HepG2 (cell line): Measurements from ENCODE around the gene EEPD1. TPM values are rescaled to one million over a fixed set of nuclear protein-coding genes. Genes with fewer than 3 reads are reported as not detected.

Experiments used
- ATAC-seq: fragments of 200-7000 bp; cut with Tn5 transposase; 3 replicates; pipeline ENCODE4 v1.9.1; 2020; ENCODE audit warnings: mild to moderate bottlenecking, moderate library complexity
- BruUV-seq: library from RNA; stranded (reverse); fragments of 400-500 nt; replicated peaks from 2 replicates; lab custom pipeline; 2021; lab: Mats Ljungman, UMichigan
- CTCF ChIA-PET: fragments of 300-600 bp; formaldehyde crosslinking; extraction: SDS; loops from one replicate; lab custom pipeline; 2021; ENCODE audit warnings: low total read pairs, inconsistent platforms, low intra/inter-chr PET ratio; lab: Yijun Ruan, JAX
- POLR2A ChIA-PET: fragments of 350-600 bp; sonication (Branson Sonifier 250); formaldehyde crosslinking; loops from one replicate; lab custom pipeline; 2020; ENCODE audit warnings: antibody characterized with exemption, inconsistent platforms; lab: Yijun Ruan, JAX
- DNase-seq: peaks from one replicate; pipeline ENCODE4 v3.0.0-alpha.2; 2015; ENCODE audit warnings: low spot score
- FAIRE-seq: peaks from 3 replicates; lab custom pipeline; 2011; peaks lifted over from hg19 to GRCh38; lab: Jason Lieb, UNC
- H2AFZ ChIP-seq: one replicate; pipeline ENCODE4 v1.6.1; 2011; ENCODE audit warnings: low read length, inconsistent platforms
- H3K27ac ChIP-seq: fragments of 300-600 bp; 3 replicates; pipeline ENCODE4 v1.8.0; 2011; ENCODE audit warnings: mixed run types, mild to moderate bottlenecking, mixed read lengths, low read length, inconsistent platforms; ENCODE audit not compliant: insufficient read depth; ENCODE audit errors: extremely low read length
- H3K27me3 ChIP-seq, 2 experiments: fragments of 200-600 bp in 1 of 2; 2 replicates in 1 of 2; 3 replicates in 1 of 2; pipeline versions ENCODE4 v1.6.0 to v1.8.0; 2011; ENCODE audit warnings: low read length in 2 of 2, mild to moderate bottlenecking in 2 of 2, moderate library complexity in 2 of 2, inconsistent platforms in 1 of 2; ENCODE audit not compliant: insufficient read depth in 2 of 2, control insufficient read depth in 1 of 2
- H3K36me3 ChIP-seq, 2 experiments: fragments of 200-600 bp in 1 of 2; replicated peaks in 1 of 2; 2 replicates in 1 of 2; 3 replicates in 1 of 2; pipeline versions ENCODE4 v1.5.1 to v1.8.0; 2011; ENCODE audit warnings: low read length in 2 of 2, inconsistent platforms in 1 of 2; ENCODE audit not compliant: insufficient read depth in 2 of 2, control insufficient read depth in 1 of 2
- H3K4me1 ChIP-seq: 2 replicates; pipeline ENCODE4 v1.5.1; 2012; ENCODE audit warnings: low read length, inconsistent platforms; ENCODE audit not compliant: insufficient read depth
- H3K4me2 ChIP-seq: 2 replicates; pipeline ENCODE4 v1.6.0; 2011; ENCODE audit warnings: low read depth, low read length, inconsistent platforms
- H3K4me3 ChIP-seq, 3 experiments: fragments of 200-600 bp in 1 of 3; sonication (generic), shearing (Covaris generic) in 1 of 3; replicated peaks in 1 of 3; 2 replicates each; pipeline ENCODE4 v1.5.1; 2011 to 2016; ENCODE audit warnings: low read length in 3 of 3, inconsistent platforms in 2 of 3, low read depth in 2 of 3, mild to moderate bottlenecking in 2 of 3, control low read depth in 1 of 3, mixed read lengths in 1 of 3; ENCODE audit not compliant: insufficient read depth in 1 of 3
- H3K79me2 ChIP-seq: one replicate; pipeline ENCODE4 v1.6.1; 2011; ENCODE audit warnings: low read length, inconsistent platforms; ENCODE audit not compliant: insufficient read depth
- H3K9ac ChIP-seq: 2 replicates; pipeline ENCODE4 v1.6.0; 2011; ENCODE audit warnings: mild to moderate bottlenecking, low read depth, low read length, inconsistent platforms; ENCODE audit not compliant: insufficient read depth
- H3K9me3 ChIP-seq: 2 replicates; pipeline ENCODE4 v1.5.1; 2012; ENCODE audit warnings: mild to moderate bottlenecking, low read length
- H4K20me1 ChIP-seq: 2 replicates; pipeline ENCODE4 v1.6.0; 2011; ENCODE audit warnings: inconsistent platforms, mild to moderate bottlenecking, low read length, moderate library complexity; ENCODE audit not compliant: insufficient read depth
- ARNT ChIP-seq: fragments of 450-650 bp; IDR thresholded peaks from 2 replicates; pipeline ENCODE4 v1.6.1; 2017
- CSRNP1 ChIP-seq: sonication (generic); formaldehyde crosslinking; IDR thresholded peaks from 2 replicates; pipeline ENCODE4 v1.8.1; 2023; ENCODE audit warnings: mild to moderate bottlenecking, missing genetic modification reagents
- FOXK2 ChIP-seq: fragments of 450-650 bp; IDR thresholded peaks from 2 replicates; pipeline ENCODE4 v1.6.1; 2016
- HCFC1 ChIP-seq: fragments of 150-350 bp; IDR thresholded peaks from 2 replicates; pipeline ENCODE4 v1.6.1; 2014; ENCODE audit warnings: low read depth, low read length
- NKX3-1 ChIP-seq: sonication (generic); formaldehyde crosslinking; IDR thresholded peaks from 2 replicates; pipeline ENCODE4 v1.5.0; 2020; ENCODE audit warnings: missing genetic modification reagents
- NR2C2 ChIP-seq: sonication (generic); formaldehyde crosslinking; IDR thresholded peaks from 2 replicates; pipeline ENCODE4 v1.4.0; 2020; ENCODE audit warnings: missing genetic modification reagents, mild to moderate bottlenecking, moderate library complexity, borderline replicate concordance
- SATB2 ChIP-seq: sonication (generic); formaldehyde crosslinking; IDR thresholded peaks from 2 replicates; pipeline ENCODE4 v1.5.0; 2020; ENCODE audit warnings: missing genetic modification reagents
- SRY ChIP-seq: sonication (generic); formaldehyde crosslinking; IDR thresholded peaks from 2 replicates; pipeline ENCODE4 v1.8.0; 2022; ENCODE audit warnings: mild to moderate bottlenecking, missing genetic modification reagents
- ZBTB40 ChIP-seq, 2 experiments: fragments of 450-650 bp in 1 of 2; sonication (generic) in 1 of 2; formaldehyde crosslinking in 1 of 2; IDR thresholded peaks; 2 replicates each; pipeline versions ENCODE4 v1.6.1 to v1.8.0; 2016 to 2022; ENCODE audit warnings: antibody characterized with exemption in 1 of 2, mild to moderate bottlenecking in 1 of 2, missing genetic modification reagents in 1 of 2
- ZNF337 ChIP-seq: sonication (generic); formaldehyde crosslinking; IDR thresholded peaks from 2 replicates; pipeline ENCODE4 v1.5.1; 2020; ENCODE audit warnings: missing genetic modification reagents, low read depth, mild to moderate bottlenecking, borderline replicate concordance
- ZNF430 ChIP-seq: sonication (generic); formaldehyde crosslinking; IDR thresholded peaks from 2 replicates; pipeline ENCODE4 v1.9.0; 2021; ENCODE audit warnings: mild to moderate bottlenecking, missing genetic modification reagents
- ZNF550 ChIP-seq: sonication (generic); formaldehyde crosslinking; IDR thresholded peaks from 2 replicates; pipeline ENCODE4 v1.4.0; 2020; ENCODE audit warnings: mild to moderate bottlenecking, missing genetic modification reagents, borderline replicate concordance
- ZNF570 ChIP-seq: sonication (generic); formaldehyde crosslinking; IDR thresholded peaks from 2 replicates; pipeline ENCODE4 v1.4.0; 2020; ENCODE audit warnings: mild to moderate bottlenecking, missing genetic modification reagents, borderline replicate concordance
- WGBS: methylation state at CpG from one replicate; pipeline ENCODE4 v1.1.6; 2017; ENCODE audit warnings: low lambda C conversion rate; 5-methylcytosine and 5-hydroxymethylcytosine counted together
- in situ Hi-C: cut with HindIII; loops from 2 replicates; pipeline ENCODE4 v1.10.0; 2017; ENCODE audit warnings: low pct_unique_long_range_greater_than_20kb; ENCODE audit not compliant: extremely low pct_ligation_motif_present
- intact Hi-C: fragments of 100-400 bp; cut with micrococcal nuclease; formaldehyde crosslinking; loops from one replicate; pipeline ENCODE4 v1.10.0; 2022; ENCODE audit not compliant: unreplicated experiment
- polyA plus RNA-seq, 8 experiments: library from polyadenylated mRNA; depleted of rRNA in 3 of 8; stranded (reverse) in 7 of 8; unstranded in 1 of 8; fragments of >200 nt; fragmentation: Illumina TruSeq in 4 of 8; extraction: Trizol in 4 of 8; gene quantifications; 2 replicates each; pipeline versions ENCODE4 v1.2.1 to v1.2.3, GENCODE V29; 2011 to 2016; ENCODE audit warnings: low read depth in 4 of 8, missing spikeins in 1 of 8, mixed read lengths in 1 of 8; ENCODE audit not compliant: insufficient read depth in 1 of 8
- total RNA-seq, 5 experiments: library from RNA; depleted of rRNA; stranded (reverse); fragments of >200 nt; fragmentation: Illumina TruSeq; extraction: Trizol; gene quantifications; 2 replicates each; pipeline ENCODE4 v1.2.3, GENCODE V29; 2016; ENCODE audit warnings: low read depth in 1 of 5

The EEPD1 gene
- total and polyA plus RNA-seq, 2 of the 13 experiments (the other 11 are each of a cell fraction or from before 2014, with no cell fraction given) = 10.1 to 16.4 TPM

- Histone ChIP-seq H3K9ac (no peak overlapping the region), H4K20me1 (no peaks in the 10 kb centered on the region), H3K9me3 (no peaks in the 10 kb centered on the region), H2AFZ (no peak overlapping the region), H3K27me3 (peaks cover 1 to 11% of the 10 kb centered on the region in 2 experiments; a peak in 3 of 5 replicates), H3K4me1 (peaks cover 36% of the 10 kb centered on the region), H3K4me3 (no peak overlapping the region), H3K4me2 (no peak overlapping the region), H3K36me3 (no peaks in the 10 kb centered on the region), H3K27ac (no peak overlapping the region), H3K79me2 (no peaks in the 10 kb centered on the region)
- intact Hi-C loops (no loop called here), in situ Hi-C loops (no loop called here)
- no TSS peak for BruUV-seq
- FAIRE-seq (no peak), ATAC-seq (no peak), DNase-seq (no peak)
- POLR2A ChIA-PET = interaction anchor here (1.0 to 1.1 kb wide), 2 partner anchors 8 to 11 kb away, joined by 3 to 4 read pairs; no protein-coding TSS in a partner anchor
- CTCF ChIA-PET = no interaction called here
- 22% methylated on average over 4 of the region's 4 CpGs for WGBS
- TF ChIP-seq FOXK2 = no peak
- TF ChIP-seq ZNF430 (CRISPR knock-in tag) = no peak
- TF ChIP-seq ZNF550 (CRISPR knock-in tag) = no peak
- no peak for TF ChIP-seq SRY (CRISPR knock-in tag)
- TF ChIP-seq NR2C2 = no peak
- no peak for TF ChIP-seq SATB2
- no peak for TF ChIP-seq ZNF570 (CRISPR knock-in tag)
- no peak for TF ChIP-seq NKX3-1 (CRISPR knock-in tag)
- TF ChIP-seq HCFC1 = no peak
- no peak for TF ChIP-seq ARNT
- TF ChIP-seq CSRNP1 = no peak
- TF ChIP-seq ZNF337 (CRISPR knock-in tag) = no peak
- TF ChIP-seq ZBTB40 (IDR thresholded peaks at IDR 0.05) = no peak
- TF ChIP-seq ZBTB40 (CRISPR knock-in tag; IDR thresholded peaks at IDR 0.05) = no peak
Measured at GRCh38 chr7:36127075-36127740, 25.8 kb upstream of the EEPD1 start.
